ENCODE results near the gene NOL12.

NOL12 gene

GRCh38 chr22:37640591-37641560 lies 45.3 kb upstream of the NOL12 start:
- ChIA-PET POLR2A (no interaction called here), CTCF (interaction anchor here (1.3 to 10.4 kb wide), 7 partner anchors 12 to 48 kb away, joined by 3 to 298 read pairs (median 44); partner anchors contain the start of genes GGA1, LGALS1, NOL12 and PDXP)
- no peak for TF ChIP-seq CTCF (IDR thresholded peaks at IDR 0.05; ENCODE audit: control extremely low read depth, extremely low read depth, low read depth, missing control alignments)
- DNase-seq (ENCODE audit: extremely low spot score): no peak

GRCh38 chr22:37641561-37641949 lies 44.6 kb upstream of the NOL12 start:
- DNase-seq (ENCODE audit: extremely low spot score): no peak
- CTCF ChIA-PET: interaction anchor here (1.3 to 10.4 kb wide), 7 partner anchors 12 to 49 kb away, joined by 3 to 298 read pairs (median 44); partner anchors contain the start of genes GGA1, LGALS1, NOL12 and PDXP
- POLR2A ChIA-PET: no interaction called here
- TF ChIP-seq CTCF (IDR thresholded peaks at IDR 0.05; ENCODE audit: control extremely low read depth, extremely low read depth, low read depth, missing control alignments): no peak

DNA sequence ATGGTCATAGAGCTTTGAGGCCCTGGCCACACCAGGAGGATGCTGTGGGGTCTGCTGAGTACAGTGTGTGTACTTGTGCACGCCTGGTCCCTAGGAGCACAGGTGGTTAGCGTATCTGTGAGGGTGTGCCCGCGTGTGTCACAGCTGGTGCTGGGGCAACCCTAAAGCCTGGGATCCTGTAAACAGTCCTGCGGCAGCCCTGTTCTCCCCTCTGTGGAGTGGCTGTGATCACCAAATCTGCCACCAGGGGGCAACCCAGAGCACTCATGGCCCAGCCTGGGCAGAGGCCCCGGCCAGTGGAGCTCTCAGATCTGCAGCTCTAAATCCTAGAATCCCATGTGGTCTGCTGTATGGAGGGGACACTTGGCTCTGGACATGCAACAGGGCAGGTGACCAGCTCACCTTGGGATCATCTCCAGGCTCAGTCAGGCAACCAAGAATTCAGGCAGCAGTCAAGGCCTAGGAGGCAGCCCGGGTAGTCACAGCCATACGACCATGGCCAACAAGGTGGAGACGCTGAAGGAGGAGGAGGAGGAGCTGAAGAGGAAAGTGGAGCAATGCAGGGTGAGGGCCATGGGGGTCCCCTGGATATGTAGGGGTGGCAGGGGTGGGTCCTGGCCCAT lies 42.8 kb upstream of the NOL12 start:
- POLR2A ChIA-PET: interaction anchor here (0.5 to 2.0 kb wide), 6 partner anchors 10 to 38 kb away, joined by 3 to 8 read pairs (median 6); partner anchors contain the start of genes LGALS1 and PDXP
- peak; percentile 90 for TF ChIP-seq CTCF (IDR thresholded peaks at IDR 0.05; ENCODE audit: control extremely low read depth, extremely low read depth, low read depth, missing control alignments)
- CTCF ChIA-PET: interaction anchor here (0.6 to 10.4 kb wide), 42 partner anchors 9 to 321 kb away, joined by 3 to 298 read pairs (median 4); partner anchors contain the start of genes ANKRD54, GCAT, GGA1 and LGALS1
- peak; percentile 86 for DNase-seq (ENCODE audit: extremely low spot score)

- no peak for TF ChIP-seq CTCF (IDR thresholded peaks at IDR 0.05; ENCODE audit: control extremely low read depth, extremely low read depth, low read depth, missing control alignments)
- no peak for DNase-seq (ENCODE audit: extremely low spot score)
- ChIA-PET CTCF (interaction anchor here (1.5 to 10.4 kb wide), 2 partner anchors 11 to 18 kb away, joined by 7 to 248 read pairs; partner anchors contain the start of gene PDXP), POLR2A (no interaction called here)
Measured at GRCh38 chr22:37647317-37647716, 38.8 kb upstream of the NOL12 start.

DNA sequence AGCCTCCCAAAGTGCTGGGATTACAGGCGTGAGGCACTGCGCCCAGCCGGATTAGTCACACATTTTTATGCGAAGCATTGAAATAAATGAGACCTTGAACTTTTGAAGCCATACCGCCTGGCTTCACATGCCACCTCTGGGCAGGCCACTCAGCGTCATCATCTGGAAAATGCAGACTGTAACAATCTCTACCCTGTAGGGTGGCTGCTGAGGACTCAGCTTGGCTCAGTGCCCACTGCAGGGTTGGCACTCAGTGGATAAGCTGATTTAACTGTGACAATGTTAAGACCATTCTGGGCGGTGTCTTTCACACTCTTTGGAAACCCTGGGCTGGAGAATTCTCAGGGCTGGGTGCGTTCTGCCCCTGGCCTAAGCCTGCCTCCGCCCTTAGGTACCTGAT lies 38.2 kb upstream of the NOL12 start:
- ChIA-PET CTCF (interaction anchor here (0.9 to 10.4 kb wide), 4 partner anchors 10 to 33 kb away, joined by 3 to 248 read pairs (median 6); partner anchors contain the start of genes LGALS1 and PDXP), POLR2A (no interaction called here)
- no peak for DNase-seq (ENCODE audit: extremely low spot score)
- no peak for TF ChIP-seq CTCF (IDR thresholded peaks at IDR 0.05; ENCODE audit: control extremely low read depth, extremely low read depth, low read depth, missing control alignments)

DNA sequence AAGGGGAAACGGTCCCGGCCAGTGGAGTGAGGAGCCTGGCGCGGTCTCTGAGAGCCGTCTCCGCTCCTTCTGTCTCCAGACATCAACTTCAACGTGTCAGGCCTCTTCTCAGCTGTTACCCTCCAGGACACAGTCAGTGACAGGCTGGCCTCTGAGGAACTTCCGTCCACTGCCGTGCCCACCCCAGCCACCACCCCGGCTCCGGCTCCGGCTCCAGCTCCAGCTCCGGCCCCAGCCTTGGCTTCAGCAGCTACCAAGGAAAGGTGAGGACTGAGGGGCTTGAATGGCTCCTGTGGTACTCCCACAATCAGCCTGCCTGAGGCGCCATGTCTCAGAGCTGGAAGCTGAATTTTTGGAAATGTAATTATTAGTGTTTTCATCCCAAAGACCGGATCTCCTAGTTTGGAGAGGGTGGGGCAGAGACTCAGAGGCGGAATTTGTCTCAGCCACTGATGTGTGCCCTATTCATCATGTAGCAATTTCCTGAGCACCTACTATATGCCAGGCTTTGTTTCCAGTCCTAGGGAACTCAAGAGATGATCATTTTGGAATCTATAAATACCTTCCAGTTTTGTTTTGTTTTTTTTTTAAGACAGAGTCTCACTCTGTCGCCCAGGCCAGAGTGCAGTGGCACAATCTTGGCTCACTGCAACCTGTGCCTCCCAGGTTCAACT lies 35.5 kb upstream of the NOL12 start:
- ChIA-PET CTCF (interaction anchor here (0.8 to 1.1 kb wide), 2 partner anchors 23 to 31 kb away, joined by 3 read pairs; no protein-coding TSS in a partner anchor), POLR2A (no interaction called here)
- no peak for TF ChIP-seq CTCF (IDR thresholded peaks at IDR 0.05; ENCODE audit: control extremely low read depth, extremely low read depth, low read depth, missing control alignments)
- DNase-seq (ENCODE audit: extremely low spot score): no peak

Data from GM10248 (cell line).